DND-41 (cell line): ENCODE data around the gene CRIP3.

Source experiments
- CTCF ChIP-seq: IDR thresholded peaks from 2 replicates; pipeline ENCODE4 v1.5.1; 2012; ENCODE audit warnings: borderline replicate concordance, low read length, moderate library complexity, mild to moderate bottlenecking; ENCODE audit not compliant: poor library complexity, severe bottlenecking; ENCODE audit errors: extremely low read depth
- EZH2 ChIP-seq: IDR thresholded peaks from 3 replicates; pipeline ENCODE4 v1.6.1; 2012; ENCODE audit warnings: borderline replicate concordance, low read depth, mild to moderate bottlenecking, moderate library complexity, low read length, inconsistent platforms; ENCODE audit not compliant: severe bottlenecking

DNA sequence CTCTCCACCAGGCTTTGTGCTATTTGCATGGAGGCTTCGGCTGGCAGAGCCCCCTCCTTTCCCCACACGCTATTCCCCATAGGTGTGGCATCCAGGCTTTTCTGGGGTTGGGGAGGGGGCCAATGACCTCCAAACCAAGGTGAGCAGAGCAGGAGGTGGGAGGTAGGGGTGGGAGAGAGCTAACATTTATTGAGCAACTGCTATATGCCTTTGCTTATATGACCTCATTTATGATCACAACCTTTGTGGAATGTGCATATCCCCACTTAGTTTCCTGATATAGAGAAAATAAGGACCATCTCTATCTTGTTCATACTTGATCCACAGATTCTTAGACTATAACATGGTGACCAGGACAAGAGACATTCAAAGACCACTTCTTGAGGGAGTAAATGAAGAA, 28.4 kb downstream of the CRIP3 start:
- TF ChIP-seq CTCF (no peak), EZH2 (no peak)
